GM10266 (cell line): Measurements from ENCODE around the gene ZCRB1.

Experiments used
- DNase-seq: peaks from one replicate; pipeline ENCODE4 v3.0.0; 2012; ENCODE audit errors: extremely low spot score
- TF ChIP-seq, protein P1 (sequence below): IDR thresholded peaks from 2 replicates; pipeline ENCODE4 v1.5.1; 2012; ENCODE audit warnings: mild to moderate bottlenecking, low read depth; ENCODE audit not compliant: control insufficient read depth, insufficient read depth; ENCODE audit errors: missing control alignments

Gene ZCRB1

DNA sequence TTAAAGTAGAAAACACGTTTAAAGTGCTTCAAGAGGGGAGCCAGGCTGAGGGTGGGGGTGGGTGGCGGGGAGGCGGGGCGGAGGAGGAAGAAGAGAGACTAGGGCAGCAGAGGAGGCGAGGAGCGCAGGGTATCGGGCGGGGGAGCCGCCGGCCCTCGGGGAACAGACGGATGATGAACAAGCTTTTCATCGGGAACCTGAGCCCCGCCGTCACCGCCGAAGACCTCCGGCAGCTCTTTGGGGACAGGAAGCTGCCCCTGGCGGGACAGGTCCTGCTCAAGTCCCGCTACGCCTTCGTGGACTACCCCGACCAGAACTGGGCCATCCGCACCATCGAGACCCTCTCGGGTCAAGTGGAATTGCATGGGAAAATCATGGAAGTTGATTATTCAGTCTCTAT, 39.2 kb downstream of the ZCRB1 start:
- TF ChIP-seq, protein P1, sequence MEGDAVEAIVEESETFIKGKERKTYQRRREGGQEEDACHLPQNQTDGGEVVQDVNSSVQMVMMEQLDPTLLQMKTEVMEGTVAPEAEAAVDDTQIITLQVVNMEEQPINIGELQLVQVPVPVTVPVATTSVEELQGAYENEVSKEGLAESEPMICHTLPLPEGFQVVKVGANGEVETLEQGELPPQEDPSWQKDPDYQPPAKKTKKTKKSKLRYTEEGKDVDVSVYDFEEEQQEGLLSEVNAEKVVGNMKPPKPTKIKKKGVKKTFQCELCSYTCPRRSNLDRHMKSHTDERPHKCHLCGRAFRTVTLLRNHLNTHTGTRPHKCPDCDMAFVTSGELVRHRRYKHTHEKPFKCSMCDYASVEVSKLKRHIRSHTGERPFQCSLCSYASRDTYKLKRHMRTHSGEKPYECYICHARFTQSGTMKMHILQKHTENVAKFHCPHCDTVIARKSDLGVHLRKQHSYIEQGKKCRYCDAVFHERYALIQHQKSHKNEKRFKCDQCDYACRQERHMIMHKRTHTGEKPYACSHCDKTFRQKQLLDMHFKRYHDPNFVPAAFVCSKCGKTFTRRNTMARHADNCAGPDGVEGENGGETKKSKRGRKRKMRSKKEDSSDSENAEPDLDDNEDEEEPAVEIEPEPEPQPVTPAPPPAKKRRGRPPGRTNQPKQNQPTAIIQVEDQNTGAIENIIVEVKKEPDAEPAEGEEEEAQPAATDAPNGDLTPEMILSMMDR, result no peak
- no peak for DNase-seq

DNA sequence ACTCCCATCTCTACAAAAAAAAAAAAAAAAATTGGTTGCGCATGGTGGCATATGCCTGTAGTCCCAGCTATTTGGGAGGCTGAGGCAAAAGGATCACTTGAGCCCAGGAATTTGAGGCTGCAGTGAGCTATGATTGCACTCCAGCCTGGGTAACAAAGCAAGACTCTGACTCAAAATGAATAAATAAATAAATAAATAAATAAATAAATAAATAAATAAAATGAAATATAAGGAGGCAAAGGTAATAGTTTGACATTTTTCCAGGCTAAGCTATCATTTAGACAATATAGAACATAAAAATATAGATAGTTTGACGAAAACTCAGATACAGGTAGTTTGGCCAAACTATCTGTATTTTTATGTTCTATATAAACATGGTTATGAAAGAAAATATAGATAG, 40.5 kb downstream of the ZCRB1 start:
- no peak for DNase-seq
- TF ChIP-seq, protein P1, result no peak

DNA sequence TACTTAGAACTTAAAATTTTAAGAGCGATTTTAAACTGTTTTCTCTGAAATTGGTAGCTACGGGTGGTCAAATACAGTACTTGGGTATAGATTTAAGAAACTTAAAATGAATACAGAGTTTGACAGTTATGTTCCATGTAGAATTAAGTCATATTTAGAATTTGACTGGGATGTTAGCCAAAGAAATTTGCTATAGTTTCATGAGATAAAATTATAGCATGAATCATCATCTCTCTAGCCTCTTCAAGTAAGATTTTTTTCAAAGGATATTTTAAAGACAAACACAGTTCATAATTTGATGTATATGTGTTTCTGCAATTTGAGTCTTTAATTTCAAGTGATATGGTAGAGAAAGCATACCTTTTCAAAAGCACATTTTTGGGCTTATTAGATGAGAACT, 41.0 kb downstream of the ZCRB1 start:
- TF ChIP-seq, protein P1, result no peak
- DNase-seq, result no peak

DNA sequence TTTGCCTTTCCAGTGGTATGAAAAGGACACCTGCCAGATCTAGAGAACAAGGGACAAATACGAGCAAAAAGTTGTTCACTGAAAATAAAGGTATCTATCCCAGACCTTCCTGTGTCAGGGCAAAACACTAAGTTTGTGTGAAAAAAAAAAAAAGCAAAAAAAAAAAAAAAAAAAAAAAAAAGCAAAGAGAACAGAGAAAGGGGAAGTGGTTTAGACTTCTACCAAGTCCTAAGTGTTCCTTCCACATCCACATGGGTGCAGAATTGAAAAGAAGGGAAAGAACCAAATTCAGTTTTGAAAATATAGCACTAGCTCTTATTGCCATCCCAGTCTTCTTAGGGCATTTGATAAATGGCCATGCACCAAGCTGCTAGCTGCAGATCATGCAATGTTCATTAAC, 41.7 kb downstream of the ZCRB1 start:
- TF ChIP-seq, protein P1, result no peak
- no peak for DNase-seq

DNA sequence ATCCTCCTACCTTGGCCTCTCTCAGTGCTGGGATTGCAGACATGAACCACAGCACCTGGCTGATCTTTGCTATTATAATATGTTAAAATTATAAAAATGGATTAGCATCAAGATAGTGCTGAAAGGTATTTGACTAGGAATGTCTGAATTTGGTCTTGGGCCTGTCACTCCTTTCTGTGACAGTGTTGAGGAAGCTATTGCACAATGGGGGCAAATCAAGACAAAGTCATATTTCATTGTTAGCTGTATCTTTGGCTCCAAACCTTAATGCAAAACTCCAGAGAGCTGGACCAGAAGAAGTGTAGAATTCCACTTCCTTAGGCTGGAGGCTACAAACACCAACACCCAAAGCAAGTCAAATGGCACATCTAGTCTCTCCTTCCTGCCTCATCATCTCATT, 42.2 kb downstream of the ZCRB1 start:
- TF ChIP-seq, protein P1, result no peak
- no peak for DNase-seq

DNA sequence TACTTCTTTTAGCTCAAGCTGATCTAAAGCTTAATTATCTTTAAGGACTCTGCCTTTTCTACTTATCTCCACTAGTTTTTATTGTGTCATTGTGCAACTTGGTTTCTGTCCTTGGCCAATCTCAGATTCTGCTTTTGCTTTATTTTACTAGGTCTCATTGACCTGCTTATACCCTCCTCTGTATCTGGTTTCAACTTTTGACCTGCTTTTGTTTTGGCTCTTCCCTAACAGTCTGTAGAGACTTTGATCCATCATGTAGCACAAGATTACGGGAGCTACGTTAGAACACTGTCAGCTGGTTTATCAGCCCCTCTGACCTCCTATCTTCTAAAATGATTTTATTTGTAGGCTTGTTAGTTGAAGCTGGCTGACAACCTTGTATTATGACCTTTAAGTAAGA, 43.6 kb downstream of the ZCRB1 start:
- DNase-seq, result no peak
- TF ChIP-seq, protein P1, result no peak

DNA sequence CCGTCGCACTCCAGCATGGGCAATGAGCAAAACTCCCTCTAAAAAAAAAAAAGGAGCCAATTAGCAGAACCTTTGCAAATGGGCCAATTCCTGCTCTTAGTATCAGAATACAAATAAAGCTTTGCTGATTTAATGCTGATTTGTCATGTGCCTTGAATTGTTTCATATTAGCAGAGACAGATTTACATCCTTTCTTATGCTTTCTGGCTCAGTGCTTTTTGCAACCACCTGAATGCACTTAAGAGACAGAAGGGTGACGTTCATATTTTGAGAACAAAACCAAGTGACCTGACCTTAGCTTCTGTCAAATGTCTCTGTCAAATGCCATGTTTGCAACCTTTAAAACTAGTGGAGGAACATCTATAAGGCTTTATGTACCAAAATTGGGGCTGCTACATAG, 44.0 kb downstream of the ZCRB1 start:
- DNase-seq, result no peak
- TF ChIP-seq, protein P1, result no peak
